Lung (tissue), 12 donors: Measurements from ENCODE around the gene VARS1. TPM values are rescaled to one million over a fixed set of nuclear protein-coding genes. Genes with fewer than 3 reads are reported as not detected.

ENCODE experiments used
- ATAC-seq: fragments of 200-7000 bp; cut with Tn5 transposase; one replicate; pipeline ENCODE4 v1.9.1; 2020; ENCODE audit warnings: moderate number of reproducible peaks; ENCODE audit not compliant: insufficient read depth, low FRiP score
- DNase-seq, 3 donors: peaks; one replicate each; pipeline ENCODE4 v3.0.0-alpha.2; 2013 to 2017
- H3K27ac ChIP-seq, 2 donors: one replicate each; pipeline ENCODE4 v1.5.1; 2013; ENCODE audit warnings: mild to moderate bottlenecking in 2 of 2, moderate library complexity in 2 of 2, control low read depth in 1 of 2, inconsistent platforms in 1 of 2, low read depth in 1 of 2, low read length in 1 of 2
- H3K27me3 ChIP-seq, 3 donors: one replicate each; pipeline ENCODE4 v1.5.1; 2013; ENCODE audit warnings: low read length in 2 of 3; ENCODE audit not compliant: control insufficient read depth in 3 of 3, insufficient read depth in 3 of 3
- H3K36me3 ChIP-seq, 4 donors: one replicate each; pipeline ENCODE4 v1.5.1; 2013; ENCODE audit warnings: low read length in 4 of 4, mild to moderate bottlenecking in 1 of 4, moderate library complexity in 1 of 4; ENCODE audit not compliant: control insufficient read depth in 4 of 4, insufficient read depth in 4 of 4
- H3K4me1 ChIP-seq, 5 donors: one replicate each; pipeline ENCODE4 v1.5.1; 2013; ENCODE audit warnings: low read length in 5 of 5, mild to moderate bottlenecking in 2 of 5, moderate library complexity in 1 of 5; ENCODE audit not compliant: control insufficient read depth in 5 of 5, insufficient read depth in 5 of 5
- H3K4me3 ChIP-seq: one replicate; pipeline ENCODE4 v1.5.1; 2013; ENCODE audit warnings: mild to moderate bottlenecking, control low read depth, moderate library complexity
- H3K9ac ChIP-seq, 2 donors: one replicate each; pipeline ENCODE4 v1.5.1; 2013; ENCODE audit warnings: low read length in 2 of 2, control low read depth in 1 of 2; ENCODE audit not compliant: insufficient read depth in 1 of 2
- H3K9me3 ChIP-seq, 4 donors: one replicate each; pipeline ENCODE4 v1.5.1; 2013; ENCODE audit warnings: low read length in 3 of 4, mild to moderate bottlenecking in 1 of 4, moderate library complexity in 1 of 4; ENCODE audit not compliant: control insufficient read depth in 4 of 4, insufficient read depth in 3 of 4
- WGBS, 2 donors: extraction: QIAGEN DNeasy Blood & Tissue Kit; methylation state at CpG; one replicate each; pipeline ENCODE4 v1.1.7; 2013; 5-methylcytosine and 5-hydroxymethylcytosine counted together
- polyA plus RNA-seq, 2 donors: library from polyadenylated mRNA; stranded (reverse); fragments of 200-250 nt; gene quantifications; one replicate each; pipeline ENCODE4 v1.2.1, GENCODE V29; 2013
- total RNA-seq, 2 donors: library from RNA; depleted of rRNA in 1 of 2; stranded (reverse); fragments of >200 nt in 1 of 2; gene quantifications; one replicate each; pipeline ENCODE4 v1.2.1, GENCODE V29; 2014 to 2021
- TF ChIP-seq, protein P1 (sequence below): IDR thresholded peaks from 2 replicates; pipeline ENCODE4 v1.5.1; 2012; ENCODE audit warnings: mild to moderate bottlenecking; ENCODE audit errors: control extremely low read depth, extremely low read depth
- donor health status: control.
- donor health status: control.
- donor health status: Bipolar disorder and iron deficiency.
- donor health status: healthy.
- donor health status: DM: yes; HTN: yes; CAD: no.

The VARS1 gene
- total and polyA plus RNA-seq, 4 donors, result 32.2 to 95.4 (median 41.0) TPM

DNA sequence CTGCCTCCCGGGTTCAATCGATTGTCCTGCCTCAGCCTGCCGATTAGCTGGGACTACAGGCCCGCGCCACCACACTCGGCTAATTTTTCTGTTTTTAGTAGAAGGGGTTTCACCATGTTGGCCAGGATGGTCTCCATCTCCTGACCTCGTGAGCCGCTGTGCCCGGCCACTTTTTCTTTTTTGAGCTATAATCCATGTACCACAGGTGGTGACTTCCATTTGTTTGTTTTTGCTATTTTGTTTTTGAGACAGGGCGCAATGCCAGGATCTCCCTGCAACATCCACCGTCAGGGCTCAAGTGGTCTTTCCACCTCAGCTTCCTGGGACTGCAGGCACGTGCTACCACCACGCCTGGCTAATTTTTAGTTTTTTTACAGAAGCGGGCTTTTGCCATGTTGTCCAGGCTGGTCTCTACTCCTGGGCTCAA, 40.5 kb upstream of the VARS1 start:
- peak overlapping the region; percentile 62 to 65 for H3K27ac ChIP-seq
- peak in 1 of 3 donors; percentile 37 for DNase-seq
- ATAC-seq, result no peak
- WGBS, 2 donors, result 12 to 17% methylated on average over 14 of the region's 14 CpGs
- no peaks in the 10 kb centered on the region for H3K27me3 ChIP-seq
- H3K4me1 ChIP-seq, result peaks cover 7 to 28% (median 13%) of the 10 kb centered on the region in 5 donors
- peak overlapping the region; percentile 8 to 87 for H3K9ac ChIP-seq
- H3K36me3 ChIP-seq, result peaks cover 16 to 39% (median 31%) of the 10 kb centered on the region in 4 donors
- TF ChIP-seq, protein P1, sequence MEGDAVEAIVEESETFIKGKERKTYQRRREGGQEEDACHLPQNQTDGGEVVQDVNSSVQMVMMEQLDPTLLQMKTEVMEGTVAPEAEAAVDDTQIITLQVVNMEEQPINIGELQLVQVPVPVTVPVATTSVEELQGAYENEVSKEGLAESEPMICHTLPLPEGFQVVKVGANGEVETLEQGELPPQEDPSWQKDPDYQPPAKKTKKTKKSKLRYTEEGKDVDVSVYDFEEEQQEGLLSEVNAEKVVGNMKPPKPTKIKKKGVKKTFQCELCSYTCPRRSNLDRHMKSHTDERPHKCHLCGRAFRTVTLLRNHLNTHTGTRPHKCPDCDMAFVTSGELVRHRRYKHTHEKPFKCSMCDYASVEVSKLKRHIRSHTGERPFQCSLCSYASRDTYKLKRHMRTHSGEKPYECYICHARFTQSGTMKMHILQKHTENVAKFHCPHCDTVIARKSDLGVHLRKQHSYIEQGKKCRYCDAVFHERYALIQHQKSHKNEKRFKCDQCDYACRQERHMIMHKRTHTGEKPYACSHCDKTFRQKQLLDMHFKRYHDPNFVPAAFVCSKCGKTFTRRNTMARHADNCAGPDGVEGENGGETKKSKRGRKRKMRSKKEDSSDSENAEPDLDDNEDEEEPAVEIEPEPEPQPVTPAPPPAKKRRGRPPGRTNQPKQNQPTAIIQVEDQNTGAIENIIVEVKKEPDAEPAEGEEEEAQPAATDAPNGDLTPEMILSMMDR, result no peak
- H3K9me3 ChIP-seq, result no peaks in the 10 kb centered on the region
- peak overlapping the region; percentile 8 for H3K4me3 ChIP-seq

DNA sequence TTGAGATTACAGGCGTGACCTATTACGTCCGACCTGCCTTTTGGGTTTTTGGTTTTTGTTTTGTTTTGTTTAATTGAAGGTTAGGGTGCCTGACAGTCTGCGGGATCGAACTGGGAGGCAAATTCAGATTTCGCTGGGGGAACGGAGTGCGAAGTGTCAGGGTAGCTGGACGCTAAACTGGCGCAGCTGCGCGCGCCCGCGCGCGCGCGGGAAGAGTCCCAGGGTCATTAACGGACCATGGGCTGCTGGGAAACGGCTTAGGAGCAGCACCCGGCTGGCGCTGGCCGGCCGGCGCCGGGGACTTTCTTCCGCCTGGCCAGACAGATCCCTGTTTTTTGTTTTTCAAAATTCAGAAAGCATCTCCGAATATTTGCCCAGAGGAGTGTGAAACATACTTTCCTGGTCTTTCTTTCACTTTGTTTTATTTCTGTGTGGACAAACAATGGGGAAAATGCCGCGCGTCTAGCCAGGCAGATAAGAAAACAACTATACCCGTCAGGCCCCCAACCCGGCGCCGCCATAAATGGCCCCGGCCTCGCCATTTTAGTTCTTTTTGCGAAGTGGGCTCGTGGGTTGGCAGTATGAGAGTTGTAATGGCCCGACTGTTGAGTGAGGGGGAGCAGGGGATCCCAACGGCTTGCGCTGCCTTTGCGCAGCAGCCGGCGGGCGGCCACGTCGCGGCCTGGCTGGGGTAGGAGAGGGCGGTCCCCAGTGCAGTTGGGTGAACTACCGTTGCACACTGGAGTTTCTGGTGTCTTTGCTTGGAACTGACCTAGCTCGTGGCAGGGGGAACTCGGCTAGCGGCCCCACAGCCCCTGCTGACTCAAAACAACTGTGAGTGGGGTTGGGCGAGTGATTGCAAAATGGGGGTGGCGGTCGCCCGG, 39.1 kb upstream of the VARS1 start:
- no peaks in the 10 kb centered on the region for H3K9me3 ChIP-seq
- H3K9ac ChIP-seq, result peak overlapping the region; percentile 82 to 98
- DNase-seq, result peak; percentile 91 to 96 (median 95)
- H3K27ac ChIP-seq, result peak overlapping the region; percentile 92 to 93
- peaks cover 7 to 32% (median 14%) of the 10 kb centered on the region in 5 donors for H3K4me1 ChIP-seq
- 0% methylated on average over 58 to 59 of the region's 59 CpGs for WGBS, 2 donors
- H3K4me3 ChIP-seq, result peak overlapping the region; percentile 86
- peaks cover 9 to 32% (median 25%) of the 10 kb centered on the region in 4 donors for H3K36me3 ChIP-seq
- peak; percentile 82 for ATAC-seq
- H3K27me3 ChIP-seq, result no peaks in the 10 kb centered on the region
- TF ChIP-seq, protein P1, result no peak

DNA sequence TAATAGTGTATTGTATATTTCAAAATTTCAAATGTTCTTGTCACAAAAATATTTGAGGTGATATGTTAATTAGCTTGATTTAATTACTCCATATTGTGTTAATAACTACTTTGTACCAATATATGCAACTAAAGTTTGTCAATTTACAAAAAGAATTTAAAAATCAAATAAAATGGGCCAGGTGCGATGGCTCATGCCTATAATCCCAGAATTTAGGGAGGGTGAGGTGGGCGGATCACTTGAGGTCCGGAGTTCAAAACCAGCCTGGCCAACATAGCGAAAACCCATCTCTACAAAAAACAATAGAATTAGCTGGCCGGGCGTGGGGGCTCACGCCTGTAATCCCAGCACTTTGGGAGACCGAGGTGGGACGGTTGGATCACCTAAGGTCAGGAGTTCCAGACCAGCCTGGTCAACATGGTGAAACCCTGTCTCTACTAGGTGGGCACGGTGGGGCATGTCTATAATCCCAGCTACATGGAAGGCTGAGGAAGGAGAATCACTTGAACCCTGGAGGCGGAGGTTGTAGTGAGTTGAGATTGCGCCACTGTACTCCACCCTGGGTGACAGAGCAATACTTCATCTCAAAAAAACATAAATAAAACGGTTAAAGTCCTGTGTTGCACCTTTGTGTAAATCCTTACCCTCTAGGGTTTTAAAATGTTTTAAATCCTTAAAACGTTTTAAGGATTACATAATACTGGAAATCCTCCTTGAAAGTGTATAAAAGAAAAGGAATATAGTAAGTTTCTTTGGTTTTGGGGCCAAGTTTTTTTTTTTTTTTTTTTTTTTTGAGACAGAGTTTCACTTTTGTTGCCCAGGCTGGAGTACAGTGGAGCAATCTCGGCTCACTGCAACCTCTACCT, 36.0 kb upstream of the VARS1 start:
- Histone ChIP-seq H3K27ac (no peak overlapping the region), H3K27me3 (no peaks in the 10 kb centered on the region), H3K9ac (no peak overlapping the region), H3K36me3 (peaks cover 0 to 8% (median 2%) of the 10 kb centered on the region in 4 donors), H3K4me3 (no peak overlapping the region), H3K9me3 (no peaks in the 10 kb centered on the region), H3K4me1 (peaks cover 3 to 20% (median 4%) of the 10 kb centered on the region in 5 donors)
- TF ChIP-seq, protein P1, result no peak
- DNase-seq, result no peak
- no peak for ATAC-seq
- whole genome bisulfite sequencing, 2 donors, result 72 to 77% methylated on average over 15 of the region's 15 CpGs
